Lung microvascular endothelial cell (primary cell): Measurements from ENCODE around the gene NEK7. TPM values are rescaled to one million over a fixed set of nuclear protein-coding genes. Genes with fewer than 3 reads are reported as not detected.

Source experiments
- DNase-seq, 2 donors: peaks; one replicate each; pipeline versions ENCODE4 v3.0.0 to v3.0.0-alpha.2; 2010; ENCODE audit warnings: low read depth in 2 of 2
- total RNA-seq: library from RNA; depleted of rRNA; stranded (reverse); fragments of >200 nt; gene quantifications from 2 replicates; pipeline ENCODE4 v1.2.1, GENCODE V29; 2014

Gene NEK7
- total RNA-seq, 1 donor from 2014 or later: 57.1 TPM

DNA sequence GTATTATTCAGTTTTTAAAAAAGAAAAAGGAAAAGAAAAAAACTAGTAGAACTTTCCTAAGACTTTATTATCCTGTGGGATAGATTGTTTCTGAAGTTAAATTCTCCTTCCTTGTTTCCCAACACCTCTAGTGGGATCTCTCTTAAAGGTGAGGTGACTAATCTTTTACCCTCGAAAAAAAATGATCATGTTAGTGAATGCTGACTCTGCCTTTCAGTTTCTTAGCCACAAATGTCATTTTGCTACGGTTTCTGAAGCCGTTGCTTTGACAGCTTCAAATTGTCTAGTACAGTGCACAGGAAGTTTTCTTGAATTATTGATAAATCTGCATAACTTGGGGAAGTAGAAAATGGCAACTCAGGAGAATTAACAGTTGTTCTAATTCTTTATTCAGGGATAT is 13.0 kb upstream of the NEK7 start:
- no peak for DNase-seq

DNA sequence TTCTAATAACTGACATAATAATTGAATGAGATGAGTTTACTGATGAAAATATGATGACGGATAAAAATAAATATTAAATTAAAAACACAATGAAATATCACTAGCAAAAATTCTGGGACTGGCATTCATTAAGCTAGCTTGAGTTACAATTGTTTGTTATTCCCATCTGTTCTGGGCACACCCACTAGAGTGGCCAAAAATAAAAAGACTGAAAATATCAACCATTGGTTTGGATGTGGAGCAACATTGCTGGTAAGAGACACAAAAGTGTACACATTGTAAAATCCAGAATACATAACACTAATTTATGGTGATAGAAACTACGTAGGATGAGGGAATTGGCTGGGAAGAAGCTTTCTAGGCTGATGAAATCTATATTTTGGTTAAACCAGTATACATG is 9.6 kb upstream of the NEK7 start:
- no peak for DNase-seq

DNA sequence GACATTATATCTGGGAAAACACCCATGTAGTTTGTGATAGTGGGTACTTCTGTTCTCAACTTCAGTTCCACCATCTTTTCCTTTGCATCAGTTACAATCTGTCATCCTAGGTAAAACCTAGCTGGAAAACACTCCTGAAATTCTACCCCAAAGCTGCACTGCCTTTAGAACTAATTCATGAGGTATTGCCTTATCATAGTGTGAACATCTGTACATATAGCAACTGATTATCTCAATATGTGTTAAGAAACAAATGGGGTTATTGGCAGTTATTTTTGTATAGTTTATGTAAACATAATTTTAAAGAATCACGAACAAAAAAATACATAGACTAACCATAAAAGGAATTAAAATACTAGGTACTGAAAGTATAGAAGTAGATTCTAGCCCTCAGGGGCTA is 6.4 kb upstream of the NEK7 start:
- DNase-seq: no peak

DNA sequence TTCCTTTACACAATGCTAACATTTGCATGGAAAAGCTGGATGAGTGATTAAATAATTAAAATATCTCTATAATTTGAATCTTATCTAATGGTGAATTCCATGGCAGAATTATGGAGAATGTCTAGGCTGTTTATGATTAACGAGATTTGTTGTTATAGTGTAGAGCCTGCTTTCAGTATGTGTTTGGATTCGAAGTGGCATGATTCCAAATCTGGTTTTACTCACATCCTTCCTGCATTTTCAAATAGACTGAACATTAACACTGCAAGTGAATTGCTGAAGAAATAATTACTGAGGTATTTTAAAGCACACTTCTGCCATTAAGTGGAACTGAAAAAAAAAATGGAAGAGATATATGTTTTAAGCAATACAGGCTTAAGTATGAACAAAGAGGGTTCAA is 5.1 kb upstream of the NEK7 start:
- DNase-seq: peak; percentile 92 to 93

DNA sequence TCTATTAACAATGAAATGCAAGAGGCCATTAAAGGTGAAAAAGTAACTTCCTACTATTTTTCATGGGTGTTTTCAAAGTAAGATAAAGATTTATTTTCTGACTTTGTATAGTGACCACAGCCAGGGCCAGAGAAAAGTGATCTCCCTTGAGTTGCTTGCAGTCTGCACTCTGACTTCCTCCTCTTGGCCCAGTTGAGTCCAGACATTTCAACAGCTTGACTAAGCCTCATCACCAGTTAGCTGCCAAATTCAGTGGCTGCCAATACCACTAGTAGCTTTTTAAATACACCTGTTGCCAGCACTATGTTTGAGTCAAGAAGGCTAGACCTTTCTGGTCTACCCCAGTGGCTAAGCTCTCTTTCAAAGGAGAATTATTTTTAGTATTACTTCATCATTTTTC is 3.7 kb upstream of the NEK7 start:
- DNase-seq: peak; percentile 75 to 87

DNA sequence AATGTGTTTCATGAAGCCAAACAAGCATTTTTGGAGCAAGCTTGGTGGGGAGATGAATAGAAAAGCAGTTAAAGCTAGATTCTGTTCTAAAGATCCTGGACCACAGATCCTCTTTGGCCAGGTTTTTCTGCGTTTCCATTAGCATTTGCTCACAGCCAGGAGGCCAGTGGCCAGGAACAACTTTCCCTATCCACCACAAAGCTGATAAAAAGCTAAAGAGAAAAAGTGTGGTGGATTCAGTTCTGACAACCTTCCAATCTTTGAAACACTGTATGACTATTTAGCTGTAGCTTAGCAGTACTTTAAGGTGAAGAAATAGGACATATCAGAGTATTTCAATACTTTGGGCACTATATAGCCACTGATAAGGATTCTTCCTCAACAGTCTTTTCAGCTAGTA is 3.0 kb upstream of the NEK7 start:
- peak in 1 of 2 donors; percentile 81 for DNase-seq

DNA sequence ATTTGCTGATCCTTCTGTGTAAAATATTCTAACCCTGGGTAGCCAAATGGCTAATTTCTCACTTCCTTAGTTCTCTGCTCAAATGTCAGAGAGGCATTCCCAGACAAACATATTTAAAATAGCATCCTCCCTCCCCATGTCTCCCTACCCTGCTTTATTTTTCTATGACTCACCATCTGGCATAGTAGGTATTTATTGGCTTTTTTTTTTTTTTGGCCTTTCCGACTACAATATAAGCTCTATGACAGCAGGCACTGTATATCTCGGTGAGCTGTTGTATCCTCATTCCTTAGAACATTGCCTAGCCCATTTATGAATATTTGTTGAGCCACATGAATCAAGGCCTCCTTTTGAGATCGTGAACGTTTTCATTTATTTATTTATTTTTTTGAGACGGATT is 1.5 kb upstream of the NEK7 start:
- peak; percentile 74 to 80 for DNase-seq

DNA sequence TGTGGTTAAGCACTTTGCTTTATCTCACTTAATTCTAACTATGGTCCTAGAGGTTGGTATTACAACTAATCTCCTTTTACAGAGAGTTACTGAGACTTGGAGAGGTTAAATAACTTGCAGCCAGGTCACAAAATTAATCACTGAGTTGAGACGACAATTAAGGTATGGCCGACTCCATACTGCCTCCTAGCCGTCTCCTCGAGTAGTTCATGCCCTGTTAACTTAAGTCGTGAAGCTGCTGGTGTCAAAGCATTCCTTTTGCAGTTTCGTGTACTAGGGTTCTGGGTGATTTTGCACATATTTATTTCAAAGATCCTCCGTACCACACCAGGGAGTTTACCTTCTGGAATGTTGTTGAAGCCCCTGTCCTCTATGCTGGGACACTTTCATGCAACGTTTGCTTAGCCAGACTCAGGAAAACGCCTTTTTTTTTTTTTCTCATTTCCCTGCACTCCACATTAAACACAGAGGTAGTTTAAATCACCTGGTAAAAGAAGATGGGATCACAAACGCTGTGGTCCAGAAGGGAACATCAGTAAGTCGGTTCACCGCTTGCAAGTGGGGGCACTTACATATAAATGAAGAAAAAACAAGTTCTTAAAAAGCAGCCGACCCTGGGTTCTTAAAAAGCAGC is 570 bp upstream of the NEK7 start:
- peak; percentile 80 to 85 for DNase-seq

DNA sequence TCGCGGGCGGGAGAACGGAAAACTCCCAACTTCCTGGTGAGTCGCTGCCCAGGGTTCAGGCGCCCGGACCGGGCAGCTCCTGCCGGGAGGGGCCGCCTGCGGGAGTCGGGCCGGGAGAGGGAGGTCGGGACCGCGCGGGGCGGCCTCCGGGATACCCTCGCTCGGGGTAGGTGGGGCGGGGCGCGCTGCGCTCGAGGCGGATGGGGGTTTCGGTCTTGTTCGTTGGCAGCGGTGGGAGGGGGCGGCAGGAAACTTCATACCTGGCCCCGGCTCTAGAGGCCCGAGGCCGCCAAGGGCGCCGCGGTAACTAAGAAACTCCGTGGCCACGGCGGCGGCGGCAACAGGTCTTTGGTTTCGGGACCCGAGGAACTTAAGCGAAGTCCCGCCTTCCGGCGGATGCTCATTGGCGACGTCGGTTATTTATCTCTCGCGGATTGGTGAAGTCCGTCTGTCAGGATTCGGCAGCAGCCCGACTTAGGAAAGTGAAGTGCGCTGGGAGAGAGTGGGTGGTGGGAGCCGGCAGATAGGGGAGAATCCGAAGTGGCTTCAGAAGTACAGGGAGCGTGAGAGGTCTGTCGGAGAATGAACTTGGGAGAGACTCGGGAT is 546 bp downstream of the NEK7 start:
- DNase-seq: peak; percentile 92 to 97

DNA sequence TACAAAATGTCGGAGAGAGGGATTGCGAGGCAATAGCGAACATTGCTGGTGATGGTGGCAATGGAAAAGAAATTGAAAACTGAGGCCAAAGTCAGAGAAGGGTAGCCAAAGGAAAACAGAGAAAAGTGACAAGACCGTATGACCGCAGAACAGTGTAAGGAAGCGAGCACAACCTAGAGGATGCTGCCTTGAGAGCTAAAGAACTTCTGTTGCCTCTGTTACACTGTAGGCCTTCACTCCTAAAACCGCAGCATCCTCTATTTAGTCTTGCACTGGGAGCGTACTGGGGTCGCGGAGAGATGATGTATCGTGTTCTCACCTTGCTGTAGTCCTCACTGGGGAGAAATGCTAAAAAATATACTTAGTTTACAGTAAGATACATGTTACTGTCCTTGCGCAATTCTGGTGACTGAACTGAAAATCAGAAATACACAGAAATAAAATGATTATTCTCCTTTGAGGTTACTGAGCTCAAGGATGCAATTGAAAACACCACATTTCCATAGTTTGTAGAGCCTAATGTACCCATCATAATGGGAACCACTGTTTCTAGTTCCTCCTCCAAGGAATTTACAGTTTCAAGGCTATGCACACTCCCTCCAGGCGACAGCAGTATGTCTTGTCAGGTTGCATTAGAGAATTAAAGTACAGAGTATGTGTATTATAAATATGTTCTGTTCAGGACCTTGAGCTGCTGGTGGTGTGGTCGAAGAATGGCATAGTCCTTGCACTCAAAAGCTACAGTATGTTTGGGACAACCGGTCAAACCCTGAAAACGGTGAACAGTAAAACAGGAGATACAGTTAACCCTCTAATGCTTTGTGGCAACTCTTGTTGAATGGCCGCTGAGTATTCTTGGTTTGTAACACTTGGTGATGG is 1.3 kb downstream of the NEK7 start:
- DNase-seq: peak; percentile 47 to 52

DNA sequence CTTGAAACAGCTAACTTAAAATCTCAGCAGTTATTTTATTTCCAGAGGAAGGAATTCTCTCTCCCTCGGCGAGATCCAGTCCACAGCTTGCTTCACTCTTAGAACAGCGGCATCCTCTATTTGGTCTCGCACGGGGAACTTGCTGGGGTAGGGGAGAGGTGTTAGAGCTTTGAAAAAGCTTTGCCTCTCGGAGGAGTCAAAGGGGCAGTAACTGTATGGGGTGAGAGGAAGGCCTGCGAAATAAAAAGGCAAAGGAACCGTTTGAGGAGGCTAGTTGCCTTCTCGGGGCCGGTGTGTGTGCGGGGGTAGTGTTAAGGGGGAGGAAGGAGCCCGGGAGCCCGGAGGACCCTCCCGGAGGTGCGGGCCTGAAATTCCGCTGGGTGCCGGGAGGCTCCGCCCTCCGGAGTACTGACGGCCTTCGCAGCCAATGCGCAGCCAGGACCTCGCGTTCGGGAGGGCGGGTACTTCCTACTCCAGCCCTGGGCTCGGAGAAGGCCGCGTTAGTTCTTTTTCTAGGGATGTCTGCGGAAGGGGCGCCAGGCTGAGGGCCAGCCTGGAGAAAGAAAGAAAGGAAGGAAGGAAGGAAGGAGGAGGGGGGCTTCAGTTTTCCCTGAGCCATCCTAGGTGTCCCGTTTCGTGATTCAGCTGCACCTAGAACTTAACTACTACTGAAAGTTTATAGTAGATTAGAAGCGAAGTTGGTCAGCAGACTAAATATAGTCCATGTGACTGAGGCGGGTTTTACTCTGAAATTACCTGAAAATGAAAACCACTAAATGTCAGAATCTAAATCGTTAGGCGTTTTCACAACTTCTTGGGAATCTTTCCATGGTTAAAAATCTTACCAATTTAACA is 2.2 kb downstream of the NEK7 start:
- peak; percentile 92 to 93 for DNase-seq

DNA sequence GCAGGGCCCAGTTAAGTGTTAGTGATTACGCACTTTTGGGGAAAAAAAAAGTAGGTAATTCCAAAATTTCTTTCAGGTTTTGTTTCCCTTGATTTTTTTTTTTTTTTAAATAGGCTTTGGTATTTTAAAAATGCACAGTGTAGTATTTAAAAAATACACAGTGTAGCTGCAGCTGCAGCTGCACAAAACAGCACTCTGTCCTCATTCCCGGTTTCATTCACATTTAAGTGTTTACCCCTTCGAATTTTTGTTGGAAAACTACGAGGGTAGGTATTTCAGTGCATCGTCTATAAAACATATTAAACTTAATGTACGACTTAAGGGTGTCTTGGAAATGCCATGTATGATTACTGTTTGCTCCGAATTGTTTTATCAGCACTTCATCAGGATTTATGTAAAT is 3.4 kb downstream of the NEK7 start:
- no peak for DNase-seq

DNA sequence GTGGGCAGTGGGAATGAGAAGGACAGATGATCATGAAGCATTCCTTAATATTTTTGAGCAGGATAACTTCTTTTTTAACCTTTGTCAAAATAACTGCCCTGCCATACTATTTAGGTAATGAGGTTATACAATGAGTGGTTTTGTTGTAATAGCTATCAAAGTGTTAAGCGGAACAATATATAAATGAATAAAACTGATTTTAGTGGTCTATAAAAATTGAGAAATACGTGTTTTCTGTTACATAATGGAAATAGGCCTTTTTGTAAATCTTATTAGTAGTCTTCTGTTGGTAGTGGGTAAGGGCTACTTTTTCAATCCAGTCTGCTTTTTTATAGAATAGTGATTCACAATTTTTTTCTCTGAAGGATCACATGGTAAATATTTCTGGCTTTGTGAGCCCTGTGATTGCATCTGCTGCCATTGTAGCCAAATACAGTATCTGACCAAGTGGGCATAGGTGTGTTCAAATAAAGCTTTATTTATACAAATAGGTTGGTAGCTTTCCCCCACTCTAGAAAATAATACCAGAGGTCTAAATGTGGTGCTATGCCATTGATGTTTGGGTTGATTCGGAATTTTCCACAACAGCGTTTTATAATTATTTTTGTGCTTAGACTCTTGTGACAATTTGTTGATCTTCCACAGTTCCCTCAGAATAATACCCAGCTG is 4.3 kb downstream of the NEK7 start:
- no peak for DNase-seq

DNA sequence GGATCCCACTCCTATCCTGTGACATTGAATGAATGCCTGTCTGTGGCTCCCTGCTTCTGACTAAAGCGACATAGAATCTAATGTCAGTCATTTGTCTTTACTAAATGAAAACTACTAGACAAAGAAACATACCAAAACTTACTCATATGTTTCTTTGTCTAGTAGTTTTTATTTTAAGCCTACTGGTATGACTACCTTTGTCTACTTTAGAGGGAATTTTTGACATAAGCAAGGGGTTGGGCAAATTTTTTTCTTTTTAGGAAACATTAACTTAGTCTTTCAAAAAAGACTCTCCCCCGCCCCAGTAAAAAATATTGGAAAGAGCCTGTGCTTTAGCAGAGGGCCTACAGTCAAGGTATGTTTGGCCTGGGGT is 4.9 kb downstream of the NEK7 start:
- no peak for DNase-seq

DNA sequence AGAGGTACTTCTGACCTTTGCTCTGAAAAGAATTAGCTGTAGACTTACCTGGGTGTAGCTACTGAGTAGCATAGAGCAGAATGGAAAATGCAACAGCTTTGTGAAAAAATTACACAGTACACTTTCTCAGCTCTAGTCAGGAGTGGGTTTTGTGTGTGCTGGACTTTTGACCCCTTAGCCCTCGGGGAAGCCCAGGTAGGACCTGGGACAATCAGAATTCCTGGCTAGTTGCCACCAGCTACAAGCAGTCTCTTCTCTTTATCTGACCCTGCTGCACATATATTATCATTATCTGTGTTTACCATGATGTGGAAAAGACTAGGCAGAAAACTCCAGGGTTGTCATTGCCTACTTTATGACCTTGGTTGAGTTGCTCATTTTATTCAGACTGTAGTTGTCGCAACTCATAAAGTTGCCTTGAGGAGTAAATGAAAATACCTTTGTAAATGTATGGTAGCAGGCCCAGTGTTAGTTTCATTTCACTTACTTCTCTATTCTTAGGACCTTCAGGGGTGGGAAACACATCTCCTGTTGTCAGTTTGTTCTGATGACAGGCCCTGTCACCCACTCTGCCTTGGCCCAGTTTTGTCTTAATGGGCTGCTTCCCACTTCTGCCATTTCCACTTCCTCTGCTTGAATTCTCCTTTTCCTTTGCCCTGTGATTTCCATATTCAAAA is 5.4 kb downstream of the NEK7 start:
- DNase-seq: peak in 1 of 2 donors; percentile 67

DNA sequence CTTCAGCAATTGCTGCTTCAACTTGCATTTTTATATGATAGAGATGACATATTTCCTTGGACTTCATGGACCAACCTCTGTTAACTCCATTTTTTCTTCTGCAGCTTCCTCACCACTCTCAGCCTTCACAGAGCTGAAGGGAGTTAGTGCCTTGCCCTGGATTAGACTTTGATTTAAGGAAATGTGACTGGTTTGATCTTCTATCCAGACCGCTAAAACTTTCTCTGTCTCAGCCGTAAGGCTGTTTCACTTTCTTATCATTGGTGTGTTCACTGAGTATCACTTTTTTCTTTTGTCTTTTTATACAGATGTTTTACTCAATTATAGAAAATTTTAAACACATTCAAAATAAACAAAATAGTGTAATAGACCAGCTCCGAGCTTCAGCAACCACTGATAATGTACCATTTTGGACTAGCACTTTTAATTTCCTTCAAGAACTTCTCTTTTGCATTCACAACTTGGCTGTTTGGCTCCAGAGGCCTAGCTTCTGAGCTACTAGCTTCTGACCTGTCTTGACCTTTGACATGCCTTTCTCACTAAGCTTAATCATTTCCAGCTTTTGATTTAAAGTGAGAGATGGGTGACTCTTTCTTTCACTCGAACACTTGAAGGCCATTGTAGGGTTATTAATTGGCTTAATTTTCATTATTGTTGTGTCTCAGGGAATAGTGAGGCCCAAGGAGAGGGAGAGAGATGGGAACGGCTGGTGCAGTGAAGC is 9.3 kb downstream of the NEK7 start:
- no peak for DNase-seq

DNA sequence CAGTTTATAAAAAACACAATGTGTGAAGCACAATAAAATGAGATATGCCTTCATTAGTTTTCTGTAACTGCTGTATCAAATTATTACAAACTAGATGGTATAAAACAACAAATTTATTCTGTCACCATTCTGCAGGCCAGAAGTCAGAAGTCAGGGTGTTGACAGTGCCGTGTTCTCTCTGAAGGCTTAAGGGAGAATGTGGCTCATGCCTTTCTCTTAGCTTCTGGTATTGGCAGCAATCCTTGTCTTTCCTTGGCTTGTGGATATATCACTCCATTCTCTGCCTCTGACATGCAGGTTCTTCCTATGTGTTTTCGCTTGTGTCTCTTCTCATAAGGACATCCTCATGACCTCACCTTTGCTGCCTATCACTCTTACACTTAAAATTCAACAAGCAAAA is 10.1 kb downstream of the NEK7 start:
- DNase-seq: no peak

DNA sequence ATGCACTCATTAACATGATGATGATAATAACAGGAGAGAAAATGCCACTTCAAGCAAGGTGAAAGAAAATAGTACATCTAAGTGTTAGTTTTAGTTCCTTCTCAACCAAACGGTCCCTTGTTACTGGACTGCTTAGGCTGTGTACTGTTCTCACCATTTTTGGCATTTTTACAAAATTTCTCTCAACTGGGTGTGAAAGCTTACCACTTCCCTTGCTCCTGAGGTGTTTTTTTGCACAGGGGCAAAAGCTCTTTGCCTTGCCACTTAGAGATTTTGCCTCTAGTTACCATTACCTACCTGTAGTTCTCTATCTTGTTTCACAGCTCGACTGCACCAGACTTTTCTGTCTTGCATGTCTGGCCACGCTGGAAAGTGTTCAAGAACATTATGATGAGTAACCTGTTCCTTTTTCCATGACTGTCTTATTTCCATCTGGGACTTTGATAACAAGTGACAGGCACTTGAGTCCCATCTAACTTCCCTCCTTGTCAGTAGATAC is 10.7 kb downstream of the NEK7 start:
- DNase-seq: peak; percentile 53 to 62

DNA sequence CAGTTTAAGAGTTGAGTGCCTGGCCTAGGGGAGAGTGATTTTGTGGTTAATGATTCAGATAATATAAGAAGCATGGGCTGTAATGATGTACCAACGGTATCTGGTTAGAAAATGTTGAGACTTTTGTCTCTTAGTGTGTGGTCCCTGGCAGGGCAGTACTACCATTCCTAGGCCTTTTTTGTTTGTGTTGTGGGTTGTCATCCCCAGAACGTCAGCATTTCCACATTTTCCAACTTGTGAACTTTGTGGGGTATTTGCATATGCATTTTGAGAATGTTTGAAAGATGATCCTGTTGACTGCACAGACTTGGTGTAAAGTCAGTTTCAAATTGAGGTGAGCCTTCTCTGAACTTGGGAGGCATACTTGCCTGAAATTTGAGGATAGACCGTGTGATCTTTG is 11.4 kb downstream of the NEK7 start:
- DNase-seq: no peak

DNA sequence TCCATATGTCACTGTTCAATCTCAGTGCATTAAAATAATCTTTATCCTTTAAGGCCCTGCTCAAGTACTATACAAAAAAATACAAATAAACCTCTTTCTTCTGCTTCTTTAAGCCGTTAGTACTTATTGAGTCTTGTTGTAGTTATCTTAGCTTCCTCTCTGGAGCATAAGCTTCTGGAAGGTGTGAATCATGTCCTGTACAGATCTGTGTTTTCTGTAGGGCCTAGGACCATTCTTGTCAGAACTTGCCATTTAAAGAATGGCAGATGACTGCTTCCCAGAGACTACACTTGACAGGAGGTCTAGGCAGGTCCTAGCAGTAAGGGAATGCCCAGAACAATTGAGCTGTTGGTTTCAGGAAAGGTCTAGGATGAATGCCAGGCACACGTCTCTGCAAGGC is 12.9 kb downstream of the NEK7 start:
- peak; percentile 27 to 91 for DNase-seq
